PC-3 (cell line): ENCODE results near the gene MICB. TPM values are rescaled to one million over a fixed set of nuclear protein-coding genes. Genes with fewer than 3 reads are reported as not detected.

Experiments
- ATAC-seq: fragments of 200-7000 bp; cut with Tn5 transposase; 2 replicates; pipeline ENCODE4 v1.9.1; 2020; ENCODE audit warnings: mild to moderate bottlenecking, moderate library complexity
- BruUV-seq: library from RNA; stranded (reverse); fragments of 400-500 nt; replicated peaks from 2 replicates; lab custom pipeline; 2021; lab: Mats Ljungman, UMichigan
- CTCF ChIA-PET: fragments of 300-600 bp; sonication (Branson Sonifier 250); formaldehyde crosslinking; loops from one replicate; lab custom pipeline; 2022; ENCODE audit warnings: antibody characterized with exemption; lab: Charles Lee
- POLR2A ChIA-PET: fragments of 300-600 bp; sonication (Branson Sonifier 250); formaldehyde crosslinking; loops from one replicate; lab custom pipeline; 2022; ENCODE audit warnings: antibody characterized with exemption; ENCODE audit not compliant: unreplicated experiment; lab: Charles Lee
- DNase-seq: peaks from one replicate; pipeline ENCODE4 v3.0.0-alpha.2; 2015
- H2AFZ ChIP-seq: fragments of 300-600 bp; sonication (generic); 2 replicates; pipeline ENCODE4 v1.6.0; 2016; ENCODE audit warnings: antibody characterized with exemption, low read length
- H3F3A ChIP-seq: fragments of 300-600 bp; sonication (generic); one replicate; pipeline ENCODE4 v1.6.0; 2017; ENCODE audit warnings: antibody characterized with exemption, low read length, control low read depth, mild to moderate bottlenecking; ENCODE audit not compliant: unreplicated experiment
- H3K27ac ChIP-seq: fragments of 300-600 bp; sonication (generic); 2 replicates; pipeline ENCODE4 v1.5.1; 2016; ENCODE audit warnings: mild to moderate bottlenecking, low read length
- H3K27me3 ChIP-seq: fragments of 300-600 bp; sonication (generic); 2 replicates; pipeline ENCODE4 v1.6.1; 2016; ENCODE audit warnings: low read length, mixed read lengths
- H3K36me3 ChIP-seq: fragments of 300-600 bp; sonication (generic); 2 replicates; pipeline ENCODE4 v1.6.1; 2016; ENCODE audit warnings: low read depth, mixed run types, low read length, mixed read lengths
- H3K4me1 ChIP-seq: fragments of 300-600 bp; sonication (generic); 2 replicates; pipeline ENCODE4 v1.5.1; 2016; ENCODE audit warnings: low read length; ENCODE audit not compliant: insufficient read depth
- H3K4me2 ChIP-seq: fragments of 300-600 bp; sonication (generic); 2 replicates; pipeline ENCODE4 v1.6.0; 2016; ENCODE audit warnings: low read length
- H3K4me3 ChIP-seq: fragments of 300-600 bp; sonication (generic); 2 replicates; pipeline ENCODE4 v1.5.1; 2016; ENCODE audit warnings: mild to moderate bottlenecking, low read length, mixed read lengths
- H3K79me2 ChIP-seq: fragments of 300-600 bp; sonication (generic); 2 replicates; pipeline ENCODE4 v1.6.1; 2017; ENCODE audit warnings: low read length, mixed read lengths
- H3K9ac ChIP-seq: fragments of 300-600 bp; sonication (generic); 2 replicates; pipeline ENCODE4 v1.6.0; 2016; ENCODE audit warnings: mild to moderate bottlenecking, low read length
- H3K9me2 ChIP-seq: fragments of 300-600 bp; sonication (generic); replicated peaks from 2 replicates; pipeline ENCODE4 v1.6.1; 2016; ENCODE audit warnings: mixed run types, low read length, mixed read lengths
- H3K9me3 ChIP-seq: fragments of 300-600 bp; sonication (generic); 2 replicates; pipeline ENCODE4 v1.6.1; 2016; ENCODE audit warnings: low read length, mixed read lengths
- H4K20me1 ChIP-seq: fragments of 300-600 bp; sonication (generic); 2 replicates; pipeline ENCODE4 v1.6.1; 2016; ENCODE audit warnings: low read length, mixed read lengths
- EZH2 ChIP-seq: fragments of 300-600 bp; sonication (generic); IDR thresholded peaks from one replicate; pipeline ENCODE4 v1.6.1; 2017; ENCODE audit warnings: antibody characterized with exemption, mild to moderate bottlenecking, low read length; ENCODE audit not compliant: unreplicated experiment
- EZH2phosphoT487 ChIP-seq: fragments of 300-600 bp; sonication (generic); IDR thresholded peaks from 2 replicates; pipeline ENCODE4 v1.6.1; 2018; ENCODE audit warnings: mild to moderate bottlenecking, antibody characterized with exemption, low read length, borderline replicate concordance
- intact Hi-C: fragments of 100-400 bp; cut with micrococcal nuclease; formaldehyde crosslinking; loops from 2 replicates; pipeline ENCODE4 v1.9.0; 2023
- total RNA-seq: library from RNA; depleted of rRNA; stranded (reverse); fragments of >200 nt; gene quantifications from 2 replicates; pipeline ENCODE4 v1.2.3, GENCODE V29; 2014
- TF ChIP-seq, protein P1 (sequence below): fragments of 300-600 bp; sonication (generic); conservative IDR thresholded peaks from 2 replicates; pipeline ENCODE4 v1.5.1; 2017; ENCODE audit warnings: antibody characterized with exemption, low read depth, mild to moderate bottlenecking, low read length

The MICB gene
- total RNA-seq, 1 experiment from 2014 or later = 25.6 TPM

DNA sequence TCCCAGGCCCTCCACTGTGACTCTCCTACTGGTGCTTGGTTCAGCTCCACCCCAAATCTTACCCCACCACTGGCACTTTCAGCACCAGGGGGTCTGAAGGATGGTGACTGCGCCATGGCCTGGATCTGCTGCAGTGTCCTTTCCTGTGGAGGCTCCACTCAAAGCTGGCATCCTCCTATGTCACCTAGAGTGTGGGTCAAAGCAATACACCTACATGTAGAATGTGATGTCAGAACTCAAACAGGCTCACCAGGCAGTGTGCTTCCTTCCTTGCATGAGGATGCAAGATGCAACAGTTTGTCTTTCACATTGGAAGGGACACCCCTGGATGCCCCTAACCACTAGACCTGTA lies 32.8 kb upstream of the MICB start:
- Histone ChIP-seq H3K27ac (no peak overlapping the region), H3K79me2 (no peaks in the 10 kb centered on the region), H3K36me3 (no peaks in the 10 kb centered on the region), H3K9ac (no peak overlapping the region), H3K27me3 (no peaks in the 10 kb centered on the region), H3K4me2 (no peak overlapping the region), H4K20me1 (no peaks in the 10 kb centered on the region), H2AFZ (no peak overlapping the region), H3K9me3 (no peaks in the 10 kb centered on the region), H3K4me1 (peaks cover 12% of the 10 kb centered on the region), H3K4me3 (no peak overlapping the region), H3F3A (no peaks in the 10 kb centered on the region), H3K9me2 (no peaks in the 10 kb centered on the region)
- ATAC-seq (no peak), DNase-seq (no peak)
- CTCF ChIA-PET = no interaction called here
- POLR2A ChIA-PET = no interaction called here
- intact Hi-C loops = no loop called here
- TF ChIP-seq, protein P1, sequence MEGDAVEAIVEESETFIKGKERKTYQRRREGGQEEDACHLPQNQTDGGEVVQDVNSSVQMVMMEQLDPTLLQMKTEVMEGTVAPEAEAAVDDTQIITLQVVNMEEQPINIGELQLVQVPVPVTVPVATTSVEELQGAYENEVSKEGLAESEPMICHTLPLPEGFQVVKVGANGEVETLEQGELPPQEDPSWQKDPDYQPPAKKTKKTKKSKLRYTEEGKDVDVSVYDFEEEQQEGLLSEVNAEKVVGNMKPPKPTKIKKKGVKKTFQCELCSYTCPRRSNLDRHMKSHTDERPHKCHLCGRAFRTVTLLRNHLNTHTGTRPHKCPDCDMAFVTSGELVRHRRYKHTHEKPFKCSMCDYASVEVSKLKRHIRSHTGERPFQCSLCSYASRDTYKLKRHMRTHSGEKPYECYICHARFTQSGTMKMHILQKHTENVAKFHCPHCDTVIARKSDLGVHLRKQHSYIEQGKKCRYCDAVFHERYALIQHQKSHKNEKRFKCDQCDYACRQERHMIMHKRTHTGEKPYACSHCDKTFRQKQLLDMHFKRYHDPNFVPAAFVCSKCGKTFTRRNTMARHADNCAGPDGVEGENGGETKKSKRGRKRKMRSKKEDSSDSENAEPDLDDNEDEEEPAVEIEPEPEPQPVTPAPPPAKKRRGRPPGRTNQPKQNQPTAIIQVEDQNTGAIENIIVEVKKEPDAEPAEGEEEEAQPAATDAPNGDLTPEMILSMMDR = no peak
- TF ChIP-seq EZH2phosphoT487 (no peak), EZH2 (no peak)
- BruUV-seq = no TSS peak

DNA sequence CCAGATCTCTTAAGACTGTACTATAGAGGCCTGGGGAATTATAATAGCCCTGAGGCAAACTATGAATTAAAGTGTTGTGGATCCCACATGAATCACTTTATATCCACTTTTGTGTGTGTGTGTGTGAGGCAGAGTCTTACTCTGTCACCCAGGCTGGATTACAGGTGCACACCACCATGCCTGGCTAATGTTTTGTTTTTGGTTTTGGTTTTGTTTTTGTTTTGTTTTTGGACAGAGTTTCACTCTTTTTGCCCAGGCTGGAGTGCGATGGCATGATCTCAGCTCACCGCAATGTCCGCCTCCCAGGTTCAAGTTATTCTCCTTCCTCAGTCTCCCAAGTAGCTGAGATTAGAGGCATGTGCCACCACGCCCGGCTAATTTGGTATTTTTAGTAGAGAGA lies 32.2 kb upstream of the MICB start:
- Histone ChIP-seq H2AFZ (no peak overlapping the region), H3K27me3 (no peaks in the 10 kb centered on the region), H3K4me2 (no peak overlapping the region), H3K27ac (no peak overlapping the region), H4K20me1 (no peaks in the 10 kb centered on the region), H3K79me2 (no peaks in the 10 kb centered on the region), H3K4me3 (no peak overlapping the region), H3K36me3 (no peaks in the 10 kb centered on the region), H3K4me1 (peaks cover 12% of the 10 kb centered on the region), H3K9me2 (no peaks in the 10 kb centered on the region), H3K9me3 (no peaks in the 10 kb centered on the region), H3K9ac (no peak overlapping the region), H3F3A (no peaks in the 10 kb centered on the region)
- no peak for ATAC-seq
- no TSS peak for BruUV-seq
- intact Hi-C loops = no loop called here
- no peak for DNase-seq
- TF ChIP-seq, protein P1 = no peak
- TF ChIP-seq EZH2phosphoT487 (no peak), EZH2 (no peak)
- ChIA-PET CTCF (no interaction called here), POLR2A (no interaction called here)

GRCh38 chr6:31466466-31466865 lies 31.5 kb upstream of the MICB start:
- H3K9me3 ChIP-seq = no peaks in the 10 kb centered on the region
- ChIA-PET POLR2A (no interaction called here), CTCF (no interaction called here)
- no peak overlapping the region for H3K27ac ChIP-seq
- no peaks in the 10 kb centered on the region for H3F3A ChIP-seq
- H3K4me3 ChIP-seq = no peak overlapping the region
- H4K20me1 ChIP-seq = no peaks in the 10 kb centered on the region
- intact Hi-C loops = no loop called here
- H3K9me2 ChIP-seq = no peaks in the 10 kb centered on the region
- ATAC-seq (no peak), DNase-seq (no peak)
- no peak overlapping the region for H3K4me2 ChIP-seq
- no peak overlapping the region for H3K9ac ChIP-seq
- H3K4me1 ChIP-seq = peaks cover 12% of the 10 kb centered on the region
- H3K36me3 ChIP-seq = no peaks in the 10 kb centered on the region
- no peak overlapping the region for H2AFZ ChIP-seq
- no peaks in the 10 kb centered on the region for H3K27me3 ChIP-seq
- BruUV-seq = no TSS peak
- no peaks in the 10 kb centered on the region for H3K79me2 ChIP-seq
- TF ChIP-seq EZH2 = no peak
- TF ChIP-seq EZH2phosphoT487 = no peak
- TF ChIP-seq, protein P1 = no peak
